ENCODE measurements around the gene KLRC4.

GRCh38 chr12:10365696-10366405, 43.7 kb downstream of the KLRC4 start:
- TF ChIP-seq CTCF (IDR thresholded peaks at IDR 0.05) (peak; percentile 27; the same call in 1 of the 2 replicates), ZFX (IDR thresholded peaks at IDR 0.05; ENCODE audit: borderline replicate concordance) (no peak)

Measured in 22Rv1 (cell line).